ENCODE results near the gene CNKSR1.

CNKSR1 gene

DNA sequence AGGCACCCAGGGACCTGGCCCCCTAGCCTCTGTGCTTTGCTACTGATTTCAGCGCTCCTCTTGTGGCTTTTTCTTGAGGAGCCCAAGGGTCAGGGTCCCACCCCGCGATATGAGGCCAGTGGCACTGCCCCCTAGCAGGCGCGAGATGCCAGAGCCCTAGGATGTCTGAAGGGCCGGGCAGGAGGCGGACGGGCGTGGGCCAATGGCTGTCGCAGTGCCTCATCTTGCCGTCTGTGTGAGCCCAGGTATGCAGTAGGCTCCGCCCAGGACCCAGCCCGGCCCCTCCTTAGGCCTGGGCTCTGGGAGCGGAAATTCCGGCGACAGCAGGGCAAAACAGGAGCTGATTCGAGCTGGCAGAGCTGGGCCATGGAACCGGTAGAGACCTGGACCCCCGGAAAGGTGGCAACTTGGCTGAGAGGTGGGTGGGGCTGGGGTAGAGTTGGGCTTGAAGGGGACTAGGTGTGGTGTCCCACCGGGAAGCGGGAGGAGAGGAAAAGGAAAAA lies at the start of gene CNKSR1:
TSS of gene CNKSR1 (plus strand) at position 310 of the 503 bp plus-strand sequence. CDS start at position 367, 57 bp downstream.
- no peak for TF ChIP-seq CTCF (conservative IDR thresholded peaks at IDR 0.05; ENCODE audit: low read depth, low read length)
- H2AFZ ChIP-seq (ENCODE audit: low read depth) = peak within 1 kb of the TSS; percentile 49
- H4K20me1 ChIP-seq (ENCODE audit: insufficient read depth) = no peaks in the 10 kb centered on the region
- H3K79me2 ChIP-seq (ENCODE audit: insufficient read depth, low read depth) = no peaks in the 10 kb centered on the region
- peaks cover 12% of the 10 kb centered on the region for H3K4me1 ChIP-seq (ENCODE audit: low read depth, poor library complexity, severe bottlenecking)
- H3K27me3 ChIP-seq (ENCODE audit: insufficient read depth, low read depth) = no peaks in the 10 kb centered on the region
- H3K27ac ChIP-seq = no peak within 1 kb of the TSS
- no peaks in the 10 kb centered on the region for H3K36me3 ChIP-seq (ENCODE audit: insufficient read depth)
- no peak within 1 kb of the TSS for H3K4me3 ChIP-seq (IDR thresholded peaks at IDR 0.05; ENCODE audit: insufficient read depth, low read depth, low read length)
- peak within 1 kb of the TSS; percentile 17; the same call in 1 of the 2 replicates for H3K4me2 ChIP-seq
- H3K9ac ChIP-seq = peak within 1 kb of the TSS; percentile 38; the same call in 1 of the 2 replicates

GRCh38 chr1:26129778-26130177 lies 47.5 kb upstream of the CNKSR1 start:
- Histone ChIP-seq H3K27ac (no peak overlapping the region), H2AFZ (ENCODE audit: low read depth) (no peak overlapping the region), H3K4me1 (ENCODE audit: low read depth, poor library complexity, severe bottlenecking) (peaks cover 27% of the 10 kb centered on the region), H4K20me1 (ENCODE audit: insufficient read depth) (no peaks in the 10 kb centered on the region), H3K4me2 (no peak overlapping the region), H3K27me3 (ENCODE audit: insufficient read depth, low read depth) (no peaks in the 10 kb centered on the region), H3K9ac (no peak overlapping the region), H3K36me3 (ENCODE audit: insufficient read depth) (no peaks in the 10 kb centered on the region), H3K4me3 (IDR thresholded peaks at IDR 0.05; ENCODE audit: insufficient read depth, low read depth, low read length) (no peak overlapping the region), H3K79me2 (ENCODE audit: insufficient read depth, low read depth) (no peaks in the 10 kb centered on the region; the same call in 1 of the 2 replicates)
- no peak for TF ChIP-seq CTCF (conservative IDR thresholded peaks at IDR 0.05; ENCODE audit: low read depth, low read length)

- Histone ChIP-seq H2AFZ (ENCODE audit: low read depth) (no peak overlapping the region), H4K20me1 (ENCODE audit: insufficient read depth) (no peaks in the 10 kb centered on the region), H3K9ac (no peak overlapping the region), H3K79me2 (ENCODE audit: insufficient read depth, low read depth) (no peaks in the 10 kb centered on the region), H3K4me1 (ENCODE audit: low read depth, poor library complexity, severe bottlenecking) (peaks cover 18% of the 10 kb centered on the region), H3K36me3 (ENCODE audit: insufficient read depth) (no peaks in the 10 kb centered on the region), H3K27ac (no peak overlapping the region), H3K4me3 (IDR thresholded peaks at IDR 0.05; ENCODE audit: insufficient read depth, low read depth, low read length) (no peak overlapping the region), H3K4me2 (no peak overlapping the region; the same call in 1 of the 2 replicates), H3K27me3 (ENCODE audit: insufficient read depth, low read depth) (no peaks in the 10 kb centered on the region)
- TF ChIP-seq CTCF (conservative IDR thresholded peaks at IDR 0.05; ENCODE audit: low read depth, low read length) = no peak
Measured at GRCh38 chr1:26130695-26131094, 46.6 kb upstream of the CNKSR1 start.

GRCh38 chr1:26132128-26132833 lies 45.0 kb upstream of the CNKSR1 start:
- Histone ChIP-seq H3K9ac (no peak overlapping the region), H3K36me3 (ENCODE audit: insufficient read depth) (no peaks in the 10 kb centered on the region), H3K27me3 (ENCODE audit: insufficient read depth, low read depth) (no peaks in the 10 kb centered on the region), H3K79me2 (ENCODE audit: insufficient read depth, low read depth) (no peaks in the 10 kb centered on the region), H3K4me3 (IDR thresholded peaks at IDR 0.05; ENCODE audit: insufficient read depth, low read depth, low read length) (no peak overlapping the region), H3K4me2 (no peak overlapping the region), H2AFZ (ENCODE audit: low read depth) (no peak overlapping the region), H3K4me1 (ENCODE audit: low read depth, poor library complexity, severe bottlenecking) (peaks cover 4% of the 10 kb centered on the region), H3K27ac (no peak overlapping the region), H4K20me1 (ENCODE audit: insufficient read depth) (no peaks in the 10 kb centered on the region)
- no peak for TF ChIP-seq CTCF (conservative IDR thresholded peaks at IDR 0.05; ENCODE audit: low read depth, low read length)

Data from KMS-11 (cell line).